Caco-2 (cell line): ENCODE measurements around the gene TRIM17. TPM values are rescaled to one million over a fixed set of nuclear protein-coding genes. Genes with fewer than 3 reads are reported as not detected.
A peak's percentile ranks its signal among the peaks of the same experiment; 100 is the strongest.

Source experiments
- BruUV-seq: library from RNA; stranded (reverse); fragments of 400-500 nt; replicated peaks from 2 replicates; lab custom pipeline; 2021; lab: Mats Ljungman, UMichigan
- CTCF ChIA-PET: fragments of 300-600 bp; sonication (Branson Sonifier 250); formaldehyde crosslinking; loops from one replicate; lab custom pipeline; 2022; ENCODE audit warnings: antibody characterized with exemption; lab: Charles Lee
- POLR2A ChIA-PET: fragments of 300-600 bp; sonication (Branson Sonifier 250); formaldehyde crosslinking; loops from one replicate; lab custom pipeline; 2022; ENCODE audit warnings: antibody characterized with exemption; lab: Charles Lee
- DNase-seq, 2 experiments: peaks; one replicate each; pipeline versions ENCODE4 v3.0.0 to v3.0.0-alpha.2; 2020 to 2022
- H3K27me3 ChIP-seq: replicated peaks from 2 replicates; pipeline ENCODE4 v1.6.0; 2011; ENCODE audit warnings: low read length; ENCODE audit not compliant: control insufficient read depth, insufficient read depth
- H3K36me3 ChIP-seq: 2 replicates; pipeline ENCODE4 v1.5.1; 2011; ENCODE audit warnings: low read length; ENCODE audit not compliant: control insufficient read depth, insufficient read depth
- H3K4me1 ChIP-seq: fragments of 250-450 bp; sonication (Bioruptor Pico); 2 replicates; pipeline ENCODE4 v1.5.1; 2020; ENCODE audit warnings: mild to moderate bottlenecking
- H3K4me3 ChIP-seq: 2 replicates; pipeline ENCODE4 v1.5.1; 2011; ENCODE audit warnings: low read depth, mild to moderate bottlenecking, control low read depth, low read length
- H3K9me3 ChIP-seq: fragments of 250-450 bp; sonication (Bioruptor Pico); 2 replicates; pipeline ENCODE4 v1.5.1; 2020; ENCODE audit warnings: mild to moderate bottlenecking, moderate library complexity
- H3K27ac Mint-ChIP-seq: one replicate; pipeline ENCODE4 v1.8.0; 2022; ENCODE audit warnings: mixed read lengths; ENCODE audit not compliant: unreplicated experiment
- H3K27me3 Mint-ChIP-seq: one replicate; pipeline ENCODE4 v1.8.0; 2022; ENCODE audit warnings: mixed read lengths; ENCODE audit not compliant: insufficient read depth, unreplicated experiment
- H3K36me3 Mint-ChIP-seq: one replicate; pipeline ENCODE4 v1.8.0; 2022; ENCODE audit warnings: mild to moderate bottlenecking, mixed read lengths; ENCODE audit not compliant: insufficient read depth, unreplicated experiment
- H3K4me1 Mint-ChIP-seq: one replicate; pipeline ENCODE4 v1.8.0; 2022; ENCODE audit warnings: low read depth, mixed read lengths; ENCODE audit not compliant: unreplicated experiment
- H3K4me3 Mint-ChIP-seq: one replicate; pipeline ENCODE4 v1.8.0; 2022; ENCODE audit warnings: mild to moderate bottlenecking, moderate library complexity, mixed read lengths; ENCODE audit not compliant: unreplicated experiment
- H3K9me3 Mint-ChIP-seq: one replicate; pipeline ENCODE4 v1.8.0; 2022; ENCODE audit warnings: mixed read lengths; ENCODE audit not compliant: unreplicated experiment
- CTCF ChIP-seq, 2 experiments: fragments of 200-600 bp in 1 of 2; IDR thresholded peaks; 1 replicate in 1 of 2; 2 replicates in 1 of 2; pipeline versions ENCODE4 v1.5.1 to v1.8.0; 2011 to 2022; ENCODE audit warnings: antibody characterized with exemption in 1 of 2, control low read depth in 1 of 2, inconsistent platforms in 1 of 2, low read depth in 1 of 2, low read length in 1 of 2, mild to moderate bottlenecking in 1 of 2, moderate library complexity in 1 of 2; ENCODE audit not compliant: insufficient read depth in 1 of 2, severe bottlenecking in 1 of 2, unreplicated experiment in 1 of 2
- intact Hi-C: fragments of 100-400 bp; cut with micrococcal nuclease; formaldehyde crosslinking; loops from one replicate; pipeline ENCODE4 v1.10.0; 2022; ENCODE audit not compliant: unreplicated experiment
- total RNA-seq: library from RNA; stranded (reverse); gene quantifications from 2 replicates; pipeline ENCODE4 v1.2.3, GENCODE V29; 2022

The TRIM17 gene
- total RNA-seq, 1 experiment from 2014 or later = 4.0 TPM

- no peaks in the 10 kb centered on the region for H3K9me3 ChIP-seq
- peak in 1 of 2 experiments; percentile 15 for DNase-seq
- Mint-ChIP-seq H3K4me1 (no peaks in the 10 kb centered on the region), H3K27ac (no peak overlapping the region), H3K36me3 (peaks cover 57% of the 10 kb centered on the region), H3K9me3 (no peaks in the 10 kb centered on the region), H3K27me3 (no peaks in the 10 kb centered on the region), H3K4me3 (no peak overlapping the region)
- intact Hi-C loops = loop anchor here (5.0 kb wide), 1 partner anchor 127 kb away; no protein-coding TSS in a partner anchor
- CTCF ChIA-PET = interaction anchor here (0.6 kb wide), 1 partner anchor 13 kb away, joined by 5 read pairs; no protein-coding TSS in a partner anchor
- BruUV-seq = TSS peak; percentile 16
- no peaks in the 10 kb centered on the region for H3K4me1 ChIP-seq
- H3K36me3 ChIP-seq = no peaks in the 10 kb centered on the region; the same call in 1 of the 2 replicates
- TF ChIP-seq CTCF (IDR thresholded peaks at IDR 0.05; ENCODE audit: insufficient read depth in 1 of 2, low read depth in 1 of 2, low read length in 1 of 2, severe bottlenecking in 1 of 2, unreplicated experiment in 1 of 2) = no peak
- no peak overlapping the region for H3K4me3 ChIP-seq
- H3K27me3 ChIP-seq = no peaks in the 10 kb centered on the region
- POLR2A ChIA-PET = interaction anchor here (1.5 kb wide), 1 partner anchor 13 kb away, joined by 17 read pairs; the partner anchor contains the start of gene TRIM11
Measured at GRCh38 chr1:228393811-228394570, 22.7 kb downstream of the TRIM17 start.

GRCh38 chr1:228393268-228393701 lies 23.4 kb downstream of the TRIM17 start:
- ChIA-PET POLR2A (interaction anchor here (1.5 kb wide), 1 partner anchor 13 kb away, joined by 17 read pairs; the partner anchor contains the start of gene TRIM11), CTCF (interaction anchor here (0.6 kb wide), 1 partner anchor 14 kb away, joined by 6 read pairs; the partner anchor contains the start of gene TRIM11)
- BruUV-seq = no TSS peak
- H3K4me1 ChIP-seq = no peaks in the 10 kb centered on the region
- H3K4me3 ChIP-seq = no peak overlapping the region
- DNase-seq = peak; percentile 35 to 36
- H3K27ac Mint-ChIP-seq = no peak overlapping the region
- intact Hi-C loops = loop anchor here (5.0 kb wide), 1 partner anchor 126 kb away; no protein-coding TSS in a partner anchor
- peak; percentile 26 to 34 for TF ChIP-seq CTCF (IDR thresholded peaks at IDR 0.05; ENCODE audit: insufficient read depth in 1 of 2, low read depth in 1 of 2, low read length in 1 of 2, severe bottlenecking in 1 of 2, unreplicated experiment in 1 of 2)
- no peaks in the 10 kb centered on the region for H3K27me3 Mint-ChIP-seq
- no peaks in the 10 kb centered on the region; the same call in 1 of the 2 replicates for H3K36me3 ChIP-seq
- H3K9me3 ChIP-seq = no peaks in the 10 kb centered on the region
- H3K36me3 Mint-ChIP-seq = peaks cover 57% of the 10 kb centered on the region
- H3K4me3 Mint-ChIP-seq = no peak overlapping the region
- H3K9me3 Mint-ChIP-seq = no peaks in the 10 kb centered on the region
- no peaks in the 10 kb centered on the region for H3K4me1 Mint-ChIP-seq
- H3K27me3 ChIP-seq = no peaks in the 10 kb centered on the region

- H3K36me3 ChIP-seq = no peaks in the 10 kb centered on the region; the same call in 1 of the 2 replicates
- no TSS peak for BruUV-seq
Measured at GRCh38 chr1:228392111-228392936, 24.3 kb downstream of the TRIM17 start.

More at GRCh38 chr1:228392111-228392936, 24.3 kb downstream of the TRIM17 start:
- Histone ChIP-seq H3K4me1 (no peaks in the 10 kb centered on the region), H3K9me3 (no peaks in the 10 kb centered on the region), H3K4me3 (no peak overlapping the region), H3K27me3 (no peaks in the 10 kb centered on the region)
- Mint-ChIP-seq H3K27me3 (no peaks in the 10 kb centered on the region), H3K27ac (no peak overlapping the region), H3K4me3 (no peak overlapping the region), H3K4me1 (no peaks in the 10 kb centered on the region), H3K9me3 (no peaks in the 10 kb centered on the region), H3K36me3 (peaks cover 48% of the 10 kb centered on the region)
- POLR2A ChIA-PET = no interaction called here
- no peak for TF ChIP-seq CTCF (IDR thresholded peaks at IDR 0.05; ENCODE audit: insufficient read depth in 1 of 2, low read depth in 1 of 2, low read length in 1 of 2, severe bottlenecking in 1 of 2, unreplicated experiment in 1 of 2)
- CTCF ChIA-PET = interaction anchor here (0.6 kb wide), 1 partner anchor 159 kb away, joined by 3 read pairs; no protein-coding TSS in a partner anchor
- DNase-seq = peak in 1 of 2 experiments; percentile 25
- intact Hi-C loops = loop anchor here (5.0 kb wide), 1 partner anchor 125 kb away; no protein-coding TSS in a partner anchor
